Stimulated activated CD4-positive, alpha-beta T cell treated with anti-CD3 and anti-CD28 coated beads, Interleukin-12 subunit alpha, Interleukin-12 subunit beta, amount 100 ng/mL, for 24 hours (primary cell): ENCODE measurements around the gene DUSP19.
A peak's percentile ranks its signal among the peaks of the same experiment; 100 is the strongest.

Source experiments
- DNase-seq, 2 experiments: peaks; one replicate each; pipeline ENCODE4 v3.0.0-alpha.2; 2020; ENCODE audit warnings: low read depth in 2 of 2

DUSP19 gene

DNA sequence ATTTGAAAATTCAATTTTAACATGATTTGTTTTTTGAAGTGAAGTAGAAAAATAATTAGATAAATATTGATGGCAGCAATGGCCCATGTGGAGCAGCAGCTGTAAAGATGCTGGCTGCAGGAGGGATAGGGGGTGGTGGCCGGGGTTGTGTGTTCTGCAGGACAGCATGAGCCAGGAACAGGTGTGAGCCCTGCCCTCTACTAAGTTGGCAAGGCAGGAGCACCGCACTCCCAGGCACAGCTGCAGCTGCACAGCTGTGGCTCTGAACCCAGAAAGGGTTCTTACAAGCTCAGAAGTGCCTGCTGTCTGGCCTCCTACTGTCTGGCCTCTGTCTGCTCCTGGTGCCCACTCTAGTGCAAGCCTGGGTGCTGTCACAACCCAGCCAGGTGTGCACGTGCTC, 10.0 kb upstream of the DUSP19 start:
- no peak for DNase-seq

- no peak for DNase-seq
Measured at GRCh38 chr2:183069174-183069573, 9.4 kb upstream of the DUSP19 start.

- DNase-seq, result no peak
Measured at GRCh38 chr2:183070942-183071844, 7.4 kb upstream of the DUSP19 start.

DNA sequence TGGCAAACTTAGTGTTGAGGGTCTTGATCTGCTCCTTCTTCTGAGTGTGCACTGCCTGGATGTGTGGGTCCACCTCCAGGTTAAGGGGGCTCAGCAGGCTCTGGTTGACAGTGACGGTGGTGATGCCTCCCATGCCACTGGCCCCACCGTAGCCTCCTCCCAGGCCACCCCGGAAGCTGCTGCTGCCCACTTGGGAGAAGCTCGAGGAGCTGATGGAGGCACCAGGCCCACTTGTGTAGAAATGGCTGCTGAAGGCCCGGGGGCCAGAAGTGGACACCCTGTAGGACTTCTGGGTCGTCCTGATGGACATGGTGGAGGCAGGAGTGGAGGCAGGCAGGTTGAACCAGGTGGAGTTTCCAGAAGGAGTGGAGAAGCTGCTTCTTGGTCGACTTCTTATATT, 6.4 kb upstream of the DUSP19 start:
- DNase-seq, result no peak

DNA sequence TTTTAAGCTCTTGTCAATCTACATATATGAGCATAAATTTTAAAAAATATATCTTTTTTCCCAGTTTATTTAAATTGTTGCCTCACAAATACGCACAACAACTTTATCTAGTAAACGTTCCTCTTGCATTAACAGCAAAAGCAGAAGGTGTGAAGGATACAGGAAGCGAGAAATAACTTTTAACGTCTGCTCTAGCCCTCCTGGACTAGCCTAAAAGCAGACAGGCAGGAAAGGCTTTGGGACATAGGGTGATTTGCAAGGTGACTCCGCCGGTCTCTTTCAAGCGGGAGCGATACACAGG, 434 bp upstream of the DUSP19 start:
- DNase-seq, result no peak

- no peak for DNase-seq
Measured at GRCh38 chr2:183079139-183079775, 710 bp downstream of the DUSP19 start.

DNA sequence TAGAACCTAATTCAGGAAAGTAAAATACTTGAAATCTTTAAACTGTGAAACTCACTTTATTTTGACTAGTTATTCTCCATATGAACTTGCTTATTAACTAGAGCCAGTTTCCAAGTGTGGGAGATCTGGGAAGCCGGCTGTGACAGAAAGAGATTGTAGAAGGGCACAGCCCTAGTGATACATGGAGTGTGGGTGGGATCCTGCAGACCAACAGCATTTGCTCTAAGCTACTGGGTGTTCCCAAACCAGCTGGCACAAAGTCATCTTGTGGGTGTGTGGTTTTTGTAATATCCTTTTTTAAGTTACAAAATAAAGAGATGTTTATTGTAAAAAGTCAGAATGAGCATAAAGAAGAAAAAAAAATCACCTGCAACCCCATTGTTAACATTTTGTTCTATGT, 3.4 kb downstream of the DUSP19 start:
- DNase-seq, result no peak

GRCh38 chr2:183088061-183088460, 9.5 kb downstream of the DUSP19 start:
- no peak for DNase-seq

DNA sequence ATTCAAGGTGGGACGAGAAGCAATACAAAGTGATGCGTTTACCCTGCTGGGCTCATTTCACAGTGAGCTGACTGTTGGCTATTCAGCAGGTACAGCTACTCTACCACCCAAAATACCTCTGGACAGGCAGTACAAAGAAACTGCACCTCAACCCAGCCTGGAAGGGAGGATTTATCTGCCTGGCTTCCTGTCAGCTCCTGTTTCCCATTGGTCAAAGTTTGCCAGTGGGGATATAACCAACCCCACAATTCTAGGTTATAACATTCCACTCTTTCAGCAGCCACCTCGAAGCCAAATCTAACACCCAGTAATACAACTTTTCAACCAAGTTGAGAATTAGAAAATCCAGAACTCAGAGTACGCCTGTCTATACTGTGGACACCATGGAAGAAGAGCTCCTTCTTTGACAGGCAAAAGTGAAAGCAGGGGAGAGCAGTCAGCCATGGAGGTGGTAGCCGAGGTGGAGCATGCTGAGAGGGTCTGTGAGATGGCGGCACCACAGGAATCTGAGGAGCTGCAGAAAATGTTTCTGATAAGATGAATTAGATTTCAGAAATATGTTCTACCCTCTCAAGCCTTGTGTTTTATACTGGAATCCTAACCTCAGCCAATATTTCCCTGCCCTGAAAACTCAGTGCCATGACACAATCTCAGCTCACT, 10.8 kb downstream of the DUSP19 start:
- DNase-seq, result no peak

DNA sequence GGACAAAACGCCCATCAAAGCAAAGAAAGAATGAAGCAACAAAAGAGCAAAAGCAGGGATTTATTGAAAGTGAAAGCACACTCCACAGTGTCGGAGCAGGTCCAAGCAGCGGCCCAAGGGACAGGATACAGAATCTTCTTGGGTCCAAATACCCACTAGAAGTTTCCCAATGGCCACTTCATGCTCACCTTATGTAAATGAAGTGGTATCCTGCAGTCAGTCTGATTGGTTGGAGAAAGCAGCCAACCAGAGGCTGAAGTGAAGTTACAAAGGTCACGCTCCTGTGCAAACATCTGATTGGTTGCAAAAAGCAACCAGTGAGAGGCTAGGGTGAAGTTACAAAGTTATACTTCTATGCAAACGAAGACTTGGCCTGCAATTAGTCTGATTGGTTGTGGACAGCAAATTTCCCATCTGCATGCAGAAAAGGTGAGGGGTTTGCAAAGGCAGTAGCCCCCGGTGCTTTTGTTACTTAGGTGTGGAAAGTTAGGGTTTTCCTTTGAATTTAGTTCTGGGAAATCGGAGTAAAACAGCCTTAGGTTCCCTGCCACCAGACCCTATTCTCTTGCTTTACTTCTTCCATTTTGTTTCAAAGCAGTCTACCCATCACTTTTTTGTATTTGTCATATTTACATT, 12.9 kb downstream of the DUSP19 start:
- no peak for DNase-seq

- no peak for DNase-seq
Measured at GRCh38 chr2:183091954-183092345, 13.4 kb downstream of the DUSP19 start.

GRCh38 chr2:183093857-183094657, 15.5 kb downstream of the DUSP19 start:
- no peak for DNase-seq

GRCh38 chr2:183105402-183106134, 27.0 kb downstream of the DUSP19 start:
- DNase-seq, result no peak

DNA sequence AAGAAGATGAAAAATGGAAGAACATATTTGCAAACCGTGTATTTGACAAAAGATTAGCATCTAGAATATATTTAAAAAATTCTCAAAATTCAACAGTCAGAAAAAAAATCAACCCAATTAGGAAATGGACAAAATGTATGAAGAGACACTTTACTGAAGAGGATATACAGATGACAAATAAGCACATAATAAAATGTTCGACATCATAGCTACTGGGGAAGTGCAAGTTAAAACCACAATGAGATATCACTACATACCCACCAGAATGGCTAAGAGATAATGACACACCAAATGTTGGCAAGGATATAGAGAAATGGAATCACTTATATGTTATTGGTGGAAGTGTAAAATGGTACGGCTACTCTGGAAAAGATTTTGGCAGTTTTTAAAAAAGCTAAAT, 34.0 kb downstream of the DUSP19 start:
- no peak for DNase-seq

DNA sequence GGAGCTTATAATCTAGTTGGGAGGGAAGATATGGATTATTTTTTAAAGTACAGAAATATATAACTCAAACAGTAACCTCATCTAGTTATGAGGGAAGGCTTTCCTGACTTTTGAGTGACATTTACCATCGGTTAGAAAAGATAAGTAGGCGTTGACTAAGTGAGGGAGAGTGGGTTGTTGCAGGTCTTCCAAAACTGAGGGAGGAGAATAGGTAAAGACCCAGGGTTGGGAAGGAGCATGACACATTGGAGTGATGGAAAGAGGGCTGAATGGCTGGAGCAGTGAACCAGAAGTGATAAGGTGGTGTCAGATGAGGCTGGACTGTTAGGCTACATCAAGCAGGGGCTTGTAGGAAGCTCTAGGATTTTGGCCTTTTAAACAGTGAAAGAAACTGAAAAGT, 35.1 kb downstream of the DUSP19 start:
- no peak for DNase-seq

- DNase-seq, result no peak
Measured at GRCh38 chr2:183117226-183117625, 38.7 kb downstream of the DUSP19 start.

GRCh38 chr2:183123117-183123958, 44.8 kb downstream of the DUSP19 start:
- no peak for DNase-seq

DNA sequence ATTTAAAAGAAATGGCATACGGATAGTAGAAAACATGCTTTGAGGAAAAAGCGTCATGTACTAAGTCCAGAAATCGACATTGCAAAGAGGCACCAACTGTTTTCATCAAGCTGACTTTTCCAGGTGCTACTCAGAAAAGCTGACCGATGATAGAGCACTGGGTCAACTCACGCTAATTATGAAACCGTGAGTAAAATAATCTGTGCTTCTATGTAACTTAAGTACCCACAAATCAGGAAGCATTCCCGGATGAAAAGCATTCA, 45.3 kb downstream of the DUSP19 start:
- no peak for DNase-seq

DNA sequence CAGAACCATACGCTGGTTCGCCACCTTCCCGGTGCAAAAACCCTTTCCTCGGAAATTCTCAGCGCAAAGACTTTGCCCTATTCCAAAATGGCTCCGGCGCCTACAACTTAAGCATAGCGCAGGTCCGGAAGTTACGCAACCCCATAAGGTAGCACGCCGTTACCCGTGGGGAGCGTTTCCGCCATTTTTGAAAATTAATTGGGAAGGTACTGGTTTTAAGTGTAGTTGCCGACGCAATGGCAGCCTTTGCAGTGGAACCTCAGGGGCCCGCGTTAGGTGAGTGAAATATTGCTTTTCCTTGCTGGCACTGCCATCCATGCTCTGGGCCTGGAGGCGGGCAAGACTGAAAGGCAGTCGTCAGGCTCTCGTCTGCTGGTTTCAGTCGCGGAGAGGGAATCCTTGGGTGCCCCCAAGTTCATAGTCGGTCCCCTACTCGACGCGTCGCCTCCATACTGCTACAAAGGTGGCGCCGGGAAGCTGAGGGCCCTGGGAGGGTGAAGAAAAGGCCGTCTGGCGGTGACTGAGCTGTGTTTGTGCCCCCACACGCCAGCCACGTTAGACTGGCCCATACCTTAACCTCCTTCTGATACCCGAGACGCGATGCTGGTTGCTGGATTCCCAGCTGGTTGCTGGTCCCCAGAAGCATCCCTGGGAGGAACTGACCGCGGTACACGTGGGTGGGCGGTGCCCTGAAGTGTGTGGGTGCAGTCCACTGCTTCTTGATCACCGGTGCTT, 45.8 kb downstream of the DUSP19 start, which contains the start of gene NUP35:
Gene NUP35, plus strand, starts transcription at position 222 of the 735 bp plus-strand sequence. Its CDS starts 15 bp downstream, at position 237.
- DNase-seq, result peak; percentile 76

DNA sequence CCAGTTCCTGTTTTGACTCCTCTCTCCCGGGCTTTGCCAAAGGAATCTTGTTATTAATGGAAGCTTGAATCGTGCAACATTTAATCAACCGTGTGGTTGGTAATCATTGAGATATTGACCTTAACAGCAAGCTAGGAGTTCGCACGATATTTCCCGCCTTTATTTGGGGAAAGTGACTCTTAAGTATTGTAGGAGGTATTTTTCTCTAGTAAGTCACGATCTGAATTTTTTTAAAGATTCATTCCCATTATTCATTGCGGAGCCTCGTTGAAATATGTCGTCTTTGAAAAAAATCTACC, 46.4 kb downstream of the DUSP19 start:
- DNase-seq, result no peak
